Measurements from ENCODE around the gene FOXS1. TPM values are rescaled to one million over a fixed set of nuclear protein-coding genes. Genes with fewer than 3 reads are reported as not detected.
A peak's percentile ranks its signal among the peaks of the same experiment; 100 is the strongest.
"Not testable (repeated sequence)": the region's sequence is repeated elsewhere in the genome, so short reads cannot be mapped to it uniquely, and the experiment has no call there.

Gene FOXS1
- total RNA-seq, 2 donors from 2014 or later = not detected

DNA sequence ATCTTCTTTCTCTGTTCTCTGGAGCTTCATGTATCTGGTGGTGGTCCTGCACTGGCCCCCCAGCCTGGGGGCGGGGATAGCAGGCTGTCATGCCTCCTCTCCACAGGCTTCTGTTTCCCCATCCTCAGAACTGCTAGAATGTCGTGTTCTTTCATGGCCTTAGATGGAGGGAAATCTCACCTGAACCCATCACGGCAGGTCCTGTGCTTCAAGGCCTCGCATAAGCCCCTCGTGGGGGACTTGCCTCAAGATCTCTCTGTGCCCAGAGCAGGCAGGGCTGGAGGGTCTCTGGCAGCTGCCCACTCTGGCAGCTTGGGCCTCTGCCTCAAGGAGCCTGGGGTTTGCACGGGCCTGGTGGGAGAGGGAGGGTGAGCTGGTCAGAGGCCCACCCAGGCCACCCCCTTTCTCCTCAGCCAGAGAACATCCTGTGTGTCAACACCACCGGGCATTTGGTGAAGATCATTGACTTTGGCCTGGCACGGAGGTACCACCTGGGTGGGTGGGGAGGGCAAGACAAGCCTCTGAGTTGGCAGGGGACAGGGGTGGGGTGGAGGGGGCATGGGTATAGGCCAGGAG is 14.9 kb downstream of the FOXS1 start:
- no peak overlapping the region for H3K4me3 Mint-ChIP-seq
- peaks cover 8 to 10% of the 10 kb centered on the region in 2 donors for H3K4me1 Mint-ChIP-seq (ENCODE audit: low read depth in 2 of 2)
- H3K27ac Mint-ChIP-seq = no peak overlapping the region
- H3K36me3 Mint-ChIP-seq = no peaks in the 10 kb centered on the region
- no peaks in the 10 kb centered on the region for H3K27me3 Mint-ChIP-seq
- no peak for ATAC-seq
- no peak for DNase-seq (ENCODE audit: low spot score)
- H3K9me3 Mint-ChIP-seq = no peaks in the 10 kb centered on the region

DNA sequence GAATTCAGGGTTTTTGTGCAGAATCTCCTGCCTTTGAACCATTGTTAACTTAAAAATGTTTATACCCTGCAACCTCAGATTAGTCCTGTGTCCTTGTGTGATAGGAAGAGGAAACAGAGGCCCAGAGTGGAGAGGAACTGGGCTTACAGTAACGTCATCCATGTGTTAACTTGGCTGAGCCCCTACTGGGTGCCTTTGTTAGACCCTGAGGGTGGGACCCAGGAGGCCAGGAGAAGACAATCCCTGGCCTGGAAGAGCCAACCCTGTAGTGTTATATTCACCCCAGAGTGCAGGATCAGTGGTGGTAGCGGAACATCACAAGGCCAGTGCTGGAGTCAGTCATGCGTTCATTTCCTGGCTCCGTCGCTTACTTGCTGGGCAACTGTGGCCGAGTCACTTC is 15.7 kb downstream of the FOXS1 start:
- ATAC-seq = no peak
- Mint-ChIP-seq H3K27ac (no peak overlapping the region), H3K9me3 (no peaks in the 10 kb centered on the region), H3K27me3 (no peaks in the 10 kb centered on the region), H3K4me3 (no peak overlapping the region), H3K4me1 (ENCODE audit: low read depth in 2 of 2) (peaks cover under 1 to 6% of the 10 kb centered on the region in 2 donors), H3K36me3 (no peaks in the 10 kb centered on the region)
- DNase-seq (ENCODE audit: low spot score) = no peak

DNA sequence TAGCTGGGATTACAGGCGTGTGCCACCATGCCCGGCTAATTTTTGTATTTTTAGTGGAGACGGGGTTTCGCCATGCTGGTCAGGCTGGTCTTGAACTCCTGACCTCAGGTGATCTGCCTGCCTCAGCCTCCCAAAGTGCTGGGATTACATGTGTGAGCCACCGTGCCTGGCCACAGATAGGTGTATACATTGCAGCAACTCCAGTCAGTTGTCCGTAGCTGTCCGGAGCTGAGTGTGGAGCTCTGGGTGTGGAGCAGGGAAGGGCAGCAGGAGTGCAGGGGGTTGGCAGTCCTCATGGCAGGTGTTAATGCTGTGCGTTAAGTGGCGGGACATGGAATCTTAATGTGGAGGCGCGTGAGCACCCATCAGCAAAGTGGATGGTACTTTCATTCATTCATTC is 17.4 kb downstream of the FOXS1 start:
- not testable (repeated sequence) for H3K27me3 Mint-ChIP-seq; H3K9me3 Mint-ChIP-seq; ATAC-seq; H3K4me1 Mint-ChIP-seq (ENCODE audit: low read depth in 2 of 2); H3K27ac Mint-ChIP-seq; H3K36me3 Mint-ChIP-seq; DNase-seq (ENCODE audit: low spot score); H3K4me3 Mint-ChIP-seq

DNA sequence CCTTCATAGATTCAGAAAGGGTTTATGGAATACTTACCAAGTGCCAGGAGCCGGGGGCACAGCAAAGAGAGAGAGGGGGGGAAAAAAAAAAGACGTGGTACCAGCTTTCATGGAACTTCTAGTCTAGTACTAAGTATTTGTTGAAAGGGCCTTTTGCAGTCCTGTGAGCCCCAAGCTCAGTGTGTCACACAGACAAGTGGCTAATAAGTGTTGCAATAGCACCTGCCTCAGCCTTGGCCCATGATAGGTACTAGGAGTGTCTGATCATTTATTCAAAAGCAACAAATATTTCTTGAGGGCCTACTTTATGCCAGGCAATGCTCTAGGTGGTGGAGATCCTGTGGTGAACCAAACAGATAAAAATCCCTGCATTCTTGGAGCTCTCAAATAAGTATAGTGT is 18.3 kb downstream of the FOXS1 start:
- no peak overlapping the region for H3K4me3 Mint-ChIP-seq
- no peaks in the 10 kb centered on the region for H3K9me3 Mint-ChIP-seq
- H3K4me1 Mint-ChIP-seq (ENCODE audit: low read depth in 2 of 2) = peaks cover 0 to 3% of the 10 kb centered on the region in 2 donors
- DNase-seq (ENCODE audit: low spot score) = peak; percentile 34
- H3K27me3 Mint-ChIP-seq = peaks cover 0 to 6% of the 10 kb centered on the region in 2 donors
- H3K27ac Mint-ChIP-seq = no peak overlapping the region
- ATAC-seq = no peak
- no peaks in the 10 kb centered on the region for H3K36me3 Mint-ChIP-seq

DNA sequence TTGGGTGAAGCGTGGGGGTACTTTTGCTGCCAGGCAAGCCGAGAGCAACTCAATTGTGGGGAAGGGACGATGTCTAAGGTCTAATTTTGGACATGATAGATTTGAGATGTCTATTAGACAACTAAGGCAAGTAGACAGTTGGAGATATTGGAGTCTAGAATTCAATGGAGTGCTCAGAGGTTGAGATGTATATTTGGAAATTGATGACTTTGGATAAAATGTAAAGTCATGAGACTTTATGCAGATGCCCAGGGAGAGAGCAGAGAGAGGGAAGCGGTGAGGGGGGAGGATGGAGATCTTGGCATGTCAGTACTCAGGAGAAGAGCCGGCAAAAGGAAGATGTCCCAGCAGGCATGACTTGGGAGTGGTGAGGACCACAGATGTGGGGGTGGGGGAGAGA is 19.3 kb downstream of the FOXS1 start:
- peaks cover 0 to 4% of the 10 kb centered on the region in 2 donors for H3K4me1 Mint-ChIP-seq (ENCODE audit: low read depth in 2 of 2)
- no peak overlapping the region for H3K27ac Mint-ChIP-seq
- DNase-seq (ENCODE audit: low spot score) (no peak), ATAC-seq (no peak)
- no peaks in the 10 kb centered on the region for H3K9me3 Mint-ChIP-seq
- no peak overlapping the region for H3K4me3 Mint-ChIP-seq
- no peaks in the 10 kb centered on the region for H3K36me3 Mint-ChIP-seq
- H3K27me3 Mint-ChIP-seq = peaks cover 0 to 7% of the 10 kb centered on the region in 2 donors

DNA sequence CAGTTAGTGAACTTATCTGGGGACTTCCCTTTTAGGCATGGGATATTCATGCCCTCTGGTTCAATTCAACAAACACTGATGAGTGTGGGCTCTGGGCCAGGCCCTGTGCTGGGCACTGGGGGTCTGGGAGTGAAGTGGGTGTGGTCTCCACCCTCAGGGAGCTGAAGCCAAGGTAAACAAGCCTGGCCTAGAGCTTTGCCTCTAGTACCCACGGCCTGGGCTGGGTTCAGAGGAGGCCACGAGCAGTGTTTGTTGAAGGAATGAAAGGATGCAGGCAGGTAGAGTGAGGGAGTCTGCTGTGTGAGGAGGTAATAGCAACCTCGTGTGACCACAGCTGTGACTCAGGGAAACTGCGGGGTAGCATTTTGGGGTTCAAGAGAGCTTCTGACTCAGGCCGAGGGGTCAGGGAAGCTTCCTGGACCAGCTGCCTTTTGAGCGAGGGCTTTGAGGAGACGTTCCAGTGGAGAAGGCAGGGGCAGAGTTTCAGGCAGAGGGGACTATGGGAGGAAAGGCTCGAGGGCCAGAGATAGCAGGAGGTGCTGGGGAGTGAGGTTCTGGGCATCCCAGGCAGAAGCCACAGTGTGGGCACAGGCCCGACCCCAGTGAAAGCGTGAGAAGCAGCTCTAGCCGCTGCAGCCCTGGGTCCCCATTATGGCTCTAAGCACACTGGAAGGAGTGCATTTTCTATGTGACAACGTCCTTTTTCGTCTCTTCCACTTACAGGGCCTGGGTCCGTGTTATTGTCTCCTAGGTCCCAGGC is 20.7 kb downstream of the FOXS1 start:
- Mint-ChIP-seq H3K4me1 (ENCODE audit: low read depth in 2 of 2) (peaks cover 0 to 4% of the 10 kb centered on the region in 2 donors), H3K27me3 (peaks cover 0 to 7% of the 10 kb centered on the region in 2 donors), H3K4me3 (no peak overlapping the region), H3K36me3 (no peaks in the 10 kb centered on the region), H3K9me3 (no peaks in the 10 kb centered on the region), H3K27ac (no peak overlapping the region)
- no peak for DNase-seq (ENCODE audit: low spot score)
- no peak for ATAC-seq

DNA sequence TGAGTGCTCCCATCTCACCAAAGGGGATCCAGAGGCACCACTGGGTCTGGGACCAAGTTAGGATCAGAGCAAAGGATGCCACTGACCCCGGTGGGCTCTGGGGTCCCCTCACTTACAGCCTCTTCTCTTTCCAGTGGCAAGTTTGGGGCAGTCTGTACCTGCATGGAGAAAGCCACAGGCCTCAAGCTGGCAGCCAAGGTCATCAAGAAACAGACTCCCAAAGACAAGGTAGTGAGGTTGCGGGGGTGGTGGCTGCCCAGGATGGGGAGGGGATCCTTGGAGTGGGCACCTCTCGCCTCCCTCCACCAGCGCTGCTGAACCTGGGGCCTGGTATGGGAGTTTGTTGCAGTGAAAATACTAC is 21.3 kb downstream of the FOXS1 start:
- ATAC-seq (no peak), DNase-seq (ENCODE audit: low spot score) (no peak)
- no peaks in the 10 kb centered on the region for H3K36me3 Mint-ChIP-seq
- H3K9me3 Mint-ChIP-seq = no peaks in the 10 kb centered on the region
- H3K27ac Mint-ChIP-seq = no peak overlapping the region
- H3K27me3 Mint-ChIP-seq = peaks cover 0 to 7% of the 10 kb centered on the region in 2 donors
- no peak overlapping the region for H3K4me3 Mint-ChIP-seq
- peaks cover 0 to 4% of the 10 kb centered on the region in 2 donors for H3K4me1 Mint-ChIP-seq (ENCODE audit: low read depth in 2 of 2)

GRCh38 chr20:31823360-31824124 is 21.9 kb downstream of the FOXS1 start:
- DNase-seq (ENCODE audit: low spot score) (no peak), ATAC-seq (no peak)
- Mint-ChIP-seq H3K27me3 (peaks cover 0 to 7% of the 10 kb centered on the region in 2 donors), H3K9me3 (no peaks in the 10 kb centered on the region), H3K4me1 (ENCODE audit: low read depth in 2 of 2) (peaks cover 0 to 4% of the 10 kb centered on the region in 2 donors), H3K4me3 (no peak overlapping the region), H3K27ac (no peak overlapping the region), H3K36me3 (no peaks in the 10 kb centered on the region)

DNA sequence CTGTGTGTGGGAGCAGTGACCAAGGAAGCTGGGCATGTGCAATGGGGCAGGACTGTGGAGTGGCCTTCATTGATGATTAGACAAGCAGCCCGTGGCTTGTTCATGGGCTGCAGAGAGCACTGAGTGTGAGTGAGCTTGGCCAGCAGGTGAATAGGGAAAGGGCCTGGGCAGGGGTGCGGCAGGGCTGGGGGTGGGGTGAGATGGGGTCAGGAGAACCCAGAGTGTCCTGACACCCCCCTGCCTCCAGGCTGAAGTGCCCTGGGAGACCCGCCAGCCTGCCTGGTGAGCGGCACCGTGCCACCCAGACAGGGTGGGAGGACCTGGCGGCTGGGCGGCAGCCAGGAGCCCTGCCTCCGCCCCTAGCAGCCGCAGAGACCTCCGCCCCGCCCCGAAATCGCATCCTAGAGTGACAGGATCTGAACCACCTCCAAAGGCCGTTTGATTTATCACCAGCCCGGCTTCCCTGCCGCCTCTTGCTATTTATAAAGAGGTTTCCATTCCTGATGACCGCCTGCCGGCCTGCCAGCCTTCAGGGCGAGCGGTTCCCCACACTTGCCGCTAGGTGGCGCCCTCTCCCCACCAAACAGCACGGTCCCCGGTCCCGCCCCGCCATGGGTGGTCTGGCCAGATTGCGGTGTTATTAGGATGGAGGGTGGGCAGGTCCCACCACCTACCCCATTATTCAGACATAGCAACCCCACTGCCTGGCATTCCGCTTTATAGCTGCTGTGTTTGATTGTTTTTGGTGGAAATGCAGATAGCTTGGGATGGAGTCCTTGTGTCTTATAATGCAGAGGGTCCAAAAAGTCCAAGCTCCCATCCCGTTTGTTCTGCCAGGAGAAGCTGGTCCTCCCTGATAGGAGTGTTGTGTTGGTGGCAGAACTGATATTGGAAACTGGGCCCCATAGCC is 22.7 kb downstream of the FOXS1 start:
- Mint-ChIP-seq H3K4me3 (no peak overlapping the region), H3K36me3 (no peaks in the 10 kb centered on the region), H3K9me3 (no peaks in the 10 kb centered on the region), H3K27ac (no peak overlapping the region), H3K4me1 (ENCODE audit: low read depth in 2 of 2) (peaks cover 0 to 4% of the 10 kb centered on the region in 2 donors), H3K27me3 (peaks cover 0 to 7% of the 10 kb centered on the region in 2 donors)
- DNase-seq (ENCODE audit: low spot score) = peak; percentile 72
- ATAC-seq = peak; percentile 79 to 84

DNA sequence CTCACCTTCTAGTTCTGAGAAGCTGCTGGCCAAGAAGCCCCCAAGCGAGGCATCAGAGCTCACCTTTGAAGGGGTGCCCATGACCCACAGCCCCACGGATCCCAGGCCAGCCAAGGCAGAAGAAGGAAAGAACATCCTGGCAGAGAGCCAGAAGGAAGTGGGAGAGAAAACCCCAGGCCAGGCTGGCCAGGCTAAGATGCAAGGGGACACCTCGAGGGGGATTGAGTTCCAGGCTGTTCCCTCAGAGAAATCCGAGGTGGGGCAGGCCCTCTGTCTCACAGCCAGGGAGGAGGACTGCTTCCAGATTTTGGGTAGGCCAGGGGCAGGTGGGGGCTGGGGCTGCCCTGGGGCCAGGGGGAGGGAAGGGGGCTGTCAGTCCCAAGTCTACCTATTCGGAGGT is 24.0 kb downstream of the FOXS1 start:
- no peak for ATAC-seq
- H3K36me3 Mint-ChIP-seq = no peaks in the 10 kb centered on the region

DNA sequence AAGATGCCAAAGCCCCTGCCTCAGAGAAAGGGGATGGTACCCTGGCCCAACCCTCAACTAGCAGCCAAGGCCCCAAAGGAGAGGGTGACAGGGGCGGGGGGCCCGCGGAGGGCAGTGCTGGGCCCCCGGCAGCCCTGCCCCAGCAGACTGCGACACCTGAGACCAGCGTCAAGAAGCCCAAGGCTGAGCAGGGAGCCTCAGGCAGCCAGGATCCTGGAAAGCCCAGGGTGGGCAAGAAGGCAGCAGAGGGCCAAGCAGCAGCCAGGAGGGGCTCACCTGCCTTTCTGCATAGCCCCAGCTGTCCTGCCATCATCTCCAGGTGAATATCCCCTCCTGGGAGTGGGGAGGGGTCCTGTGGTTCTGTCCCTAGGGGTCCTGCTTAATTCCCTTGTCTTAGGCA is 25.2 kb downstream of the FOXS1 start:
- no peaks in the 10 kb centered on the region for H3K36me3 Mint-ChIP-seq
- no peak overlapping the region for H3K27ac Mint-ChIP-seq
- H3K27me3 Mint-ChIP-seq = peaks cover 0 to 7% of the 10 kb centered on the region in 2 donors
- DNase-seq (ENCODE audit: low spot score) (no peak), ATAC-seq (no peak)
- H3K4me1 Mint-ChIP-seq (ENCODE audit: low read depth in 2 of 2) = peaks cover 0 to 4% of the 10 kb centered on the region in 2 donors
- no peak overlapping the region for H3K4me3 Mint-ChIP-seq
- H3K9me3 Mint-ChIP-seq = no peaks in the 10 kb centered on the region

More for the DNA sequence above, 24.0 kb downstream of the FOXS1 start:
- H3K4me3 Mint-ChIP-seq = no peak overlapping the region
- no peaks in the 10 kb centered on the region for H3K9me3 Mint-ChIP-seq
- H3K4me1 Mint-ChIP-seq (ENCODE audit: low read depth in 2 of 2) = peaks cover 0 to 4% of the 10 kb centered on the region in 2 donors
- no peak overlapping the region for H3K27ac Mint-ChIP-seq
- peaks cover 0 to 7% of the 10 kb centered on the region in 2 donors for H3K27me3 Mint-ChIP-seq
- DNase-seq (ENCODE audit: low spot score) = no peak

DNA sequence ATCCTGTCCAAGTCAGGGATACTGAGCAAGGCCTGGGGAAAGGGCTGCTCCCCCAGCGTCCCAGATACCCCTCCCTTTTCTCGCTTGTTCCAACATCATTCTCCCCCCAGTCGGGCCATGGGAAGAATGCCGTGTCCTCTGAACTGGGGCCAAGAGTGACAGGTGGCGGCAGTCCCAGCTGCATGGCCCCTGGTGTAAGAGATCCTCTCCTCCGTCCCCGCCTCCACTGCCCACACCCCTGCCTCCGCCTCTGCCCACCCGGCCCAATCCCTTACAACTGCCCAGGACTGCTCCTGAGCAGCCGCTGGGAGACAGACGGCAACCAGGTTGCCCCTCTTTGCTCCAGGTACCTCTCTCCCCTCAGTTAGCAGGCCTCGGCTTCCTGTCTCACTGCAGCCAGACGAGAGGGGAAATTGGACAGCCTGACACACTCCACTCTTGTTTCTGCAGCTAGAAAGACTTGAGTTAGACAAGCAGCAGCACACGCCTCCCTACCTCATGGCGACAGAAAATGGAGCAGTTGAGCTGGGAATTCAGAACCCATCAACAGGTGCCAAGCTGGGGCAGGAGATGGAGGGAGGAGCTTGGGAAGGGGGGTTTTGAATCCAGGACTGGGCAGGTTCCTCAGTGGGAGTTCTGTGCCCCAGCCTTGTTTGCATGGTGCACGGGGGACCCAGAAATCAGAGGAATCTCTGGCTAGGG is 26.2 kb downstream of the FOXS1 start, which contains the start of gene MYLK2:
TSS of gene MYLK2 (plus strand) at position 274 of the 702 bp plus-strand sequence. CDS start at position 499, 225 bp downstream.
- H3K27ac Mint-ChIP-seq = no peak within 1 kb of the TSS

More for the DNA sequence above, 26.2 kb downstream of the FOXS1 start, which contains the start of gene MYLK2:
- no peak for ATAC-seq
- H3K9me3 Mint-ChIP-seq = no peaks in the 10 kb centered on the region
- H3K27me3 Mint-ChIP-seq = peaks cover 0 to 7% of the 10 kb centered on the region in 2 donors
- no peak for DNase-seq (ENCODE audit: low spot score)
- H3K36me3 Mint-ChIP-seq = no peaks in the 10 kb centered on the region
- no peak within 1 kb of the TSS for H3K4me3 Mint-ChIP-seq
- H3K4me1 Mint-ChIP-seq (ENCODE audit: low read depth in 2 of 2) = peaks cover 0 to 4% of the 10 kb centered on the region in 2 donors
